ENCODE measurements around the gene GRAMD1A. TPM values are rescaled to one million over a fixed set of nuclear protein-coding genes. Genes with fewer than 3 reads are reported as not detected.

The GRAMD1A gene
- total RNA-seq, 4 donors from 2014 or later: 27.6 to 55.9 (median 34.0) TPM

GRCh38 chr19:35029737-35030256, 29.7 kb downstream of the GRAMD1A start:
- no peak for TF ChIP-seq CTCF (IDR thresholded peaks at IDR 0.05; ENCODE audit: low read depth)

GRCh38 chr19:35030257-35031071, 30.3 kb downstream of the GRAMD1A start, which contains the start of gene SCN1B:
Gene SCN1B, plus strand, starts transcription at chr19:35030470. Its CDS starts 351 bp downstream, at chr19:35030821.
- no peak for TF ChIP-seq CTCF (IDR thresholded peaks at IDR 0.05; ENCODE audit: low read depth)

- no peak for TF ChIP-seq CTCF (IDR thresholded peaks at IDR 0.05; ENCODE audit: low read depth)
Measured at GRCh38 chr19:35031072-35031881, 31.2 kb downstream of the GRAMD1A start.

GRCh38 chr19:35032356-35032865, 32.3 kb downstream of the GRAMD1A start:
- no peak for TF ChIP-seq CTCF (IDR thresholded peaks at IDR 0.05; ENCODE audit: low read depth)

- no peak for TF ChIP-seq CTCF (IDR thresholded peaks at IDR 0.05; ENCODE audit: low read depth)
Measured at GRCh38 chr19:35033067-35034004, 33.2 kb downstream of the GRAMD1A start.

- TF ChIP-seq CTCF (IDR thresholded peaks at IDR 0.05; ENCODE audit: low read depth): no peak
Measured at GRCh38 chr19:35034005-35034502, 33.9 kb downstream of the GRAMD1A start.

Measured in subcutaneous adipose tissue (tissue), 4 donors.